HuH-7 (cell line): ENCODE data around the gene EEF1A1.

ENCODE experiments used
- DNase-seq: peaks from one replicate; pipeline ENCODE4 v3.0.0; 2011; ENCODE audit warnings: low spot score

The EEF1A1 gene

GRCh38 chr6:73505142-73505541, 15.7 kb downstream of the EEF1A1 start:
- no peak for DNase-seq

- no peak for DNase-seq
Observed at GRCh38 chr6:73504160-73504559, 16.7 kb downstream of the EEF1A1 start.

- DNase-seq = no peak
Observed at GRCh38 chr6:73503027-73503772, 17.6 kb downstream of the EEF1A1 start.

GRCh38 chr6:73497915-73498314, 22.9 kb downstream of the EEF1A1 start:
- no peak for DNase-seq

GRCh38 chr6:73491377-73491776, 29.5 kb downstream of the EEF1A1 start:
- no peak for DNase-seq

- DNase-seq = no peak
Observed at GRCh38 chr6:73487473-73487872, 33.4 kb downstream of the EEF1A1 start.

GRCh38 chr6:73484438-73484837, 36.4 kb downstream of the EEF1A1 start:
- DNase-seq = no peak

- DNase-seq = no peak
Observed at GRCh38 chr6:73481969-73482368, 38.9 kb downstream of the EEF1A1 start.

- no peak for DNase-seq
Observed at GRCh38 chr6:73477407-73477806, 43.4 kb downstream of the EEF1A1 start.

GRCh38 chr6:73476723-73477122, 44.1 kb downstream of the EEF1A1 start:
- DNase-seq = no peak

- no peak for DNase-seq
Observed at GRCh38 chr6:73471686-73472290, 49.0 kb downstream of the EEF1A1 start.
